Stimulated activated CD4-positive, alpha-beta T cell treated with anti-CD3 and anti-CD28 coated beads, TNF-alpha, amount 100 ng/mL, for 48 hours (primary cell): Measurements from ENCODE around the gene AGGF1.
"Not testable (repeated sequence)": the region's sequence is repeated elsewhere in the genome, so short reads cannot be mapped to it uniquely, and the experiment has no call there.

Experiments used
- DNase-seq, 3 donors: peaks; one replicate each; pipeline ENCODE4 v3.0.0-alpha.2; 2020; ENCODE audit warnings: low read depth in 3 of 3

AGGF1 gene

DNA sequence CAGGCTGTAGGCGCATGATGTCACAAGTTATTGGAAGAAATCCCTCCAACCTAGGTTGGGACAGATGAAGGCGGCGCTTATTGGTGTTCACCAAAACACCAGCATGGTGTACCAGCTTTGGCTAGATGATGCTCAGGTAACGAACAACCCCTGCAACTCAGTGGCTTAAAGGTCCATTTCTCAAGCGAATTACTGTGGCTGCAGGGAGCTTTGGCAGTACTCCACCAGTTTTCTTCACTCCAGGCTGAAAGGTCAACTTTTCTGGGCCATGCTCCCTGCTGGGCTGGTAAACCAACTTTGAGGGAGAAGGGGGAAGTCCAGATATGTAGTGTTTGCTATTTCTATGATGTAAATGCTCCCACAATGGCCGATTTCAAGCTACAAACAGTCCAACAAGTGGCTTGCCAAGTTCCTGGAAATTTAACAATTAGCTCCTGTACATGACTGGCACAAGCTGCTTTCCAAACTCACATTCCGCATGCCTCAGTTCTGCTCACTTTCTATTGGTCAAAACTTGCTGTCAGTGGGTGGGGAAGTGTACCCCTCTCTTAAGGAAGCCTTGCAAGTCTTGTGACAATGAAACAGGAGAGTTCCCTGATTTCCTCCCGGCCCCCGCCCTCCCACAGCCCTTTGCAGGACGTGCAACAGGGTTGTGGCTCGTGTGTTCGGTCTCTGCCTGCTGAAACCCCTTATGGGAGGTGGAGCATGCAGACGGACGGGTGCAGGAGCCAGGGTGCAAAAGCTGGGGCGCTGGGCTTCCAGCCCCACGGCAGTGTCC lies 57.5 kb downstream of the AGGF1 start:
- DNase-seq = no peak

DNA sequence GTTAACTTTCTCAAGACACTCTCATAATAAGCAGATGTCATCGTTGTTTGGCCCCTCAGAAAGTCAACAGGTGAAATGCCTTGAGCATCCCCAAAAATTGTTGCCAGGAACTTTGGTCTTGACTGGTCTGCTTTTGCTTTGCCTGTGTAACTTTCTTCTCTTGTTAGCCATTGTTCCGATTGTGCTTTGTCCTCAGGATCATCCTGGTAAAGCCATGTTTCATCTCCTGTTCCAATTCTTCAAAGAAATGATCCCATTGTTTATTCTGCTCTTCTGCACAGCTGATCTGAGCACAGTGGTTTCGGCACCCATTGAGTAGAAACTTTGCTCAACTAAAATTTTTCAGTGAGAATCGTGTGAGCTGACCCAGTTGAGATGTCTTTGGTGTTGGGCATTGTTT lies 65.0 kb downstream of the AGGF1 start:
- DNase-seq = no peak

DNA sequence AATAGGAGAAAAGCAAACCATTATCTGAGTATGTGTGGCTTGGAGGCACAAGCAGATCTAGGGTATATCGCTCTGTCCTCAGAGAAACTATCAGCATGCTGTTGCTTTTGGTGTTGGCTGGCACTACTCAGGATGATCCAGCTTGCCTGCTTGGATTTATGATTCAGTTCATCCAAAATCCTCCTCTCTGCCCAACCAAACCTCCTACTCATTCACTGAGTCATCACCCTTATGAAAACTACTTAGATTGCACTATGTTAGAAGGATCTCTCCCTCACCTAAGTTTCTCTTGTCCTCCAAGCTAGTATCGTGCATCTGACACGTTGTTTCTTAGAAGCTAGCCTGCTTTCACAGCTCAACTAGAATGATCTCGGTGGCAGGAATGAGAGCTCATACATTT lies 71.1 kb downstream of the AGGF1 start:
- no peak for DNase-seq

DNA sequence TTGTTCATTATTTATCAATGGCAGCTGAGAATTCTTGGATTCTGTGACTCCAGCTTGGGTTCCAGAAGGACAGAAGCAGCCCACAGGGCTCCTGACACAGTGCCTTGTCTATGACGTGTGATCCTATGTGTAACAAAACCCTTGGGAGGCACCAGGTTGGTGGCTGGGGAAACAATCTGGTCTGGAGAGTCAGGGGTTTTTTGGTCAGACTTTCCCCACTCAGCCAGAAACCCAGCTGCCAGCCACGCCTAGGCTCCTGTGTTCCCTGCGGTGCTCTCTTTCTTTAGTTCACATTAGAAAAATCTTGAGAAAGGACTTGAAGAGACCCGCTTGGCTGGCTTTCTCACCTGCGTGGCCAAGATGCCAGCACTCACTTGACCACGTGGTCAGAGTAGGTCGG lies 72.3 kb downstream of the AGGF1 start:
- no peak for DNase-seq

DNA sequence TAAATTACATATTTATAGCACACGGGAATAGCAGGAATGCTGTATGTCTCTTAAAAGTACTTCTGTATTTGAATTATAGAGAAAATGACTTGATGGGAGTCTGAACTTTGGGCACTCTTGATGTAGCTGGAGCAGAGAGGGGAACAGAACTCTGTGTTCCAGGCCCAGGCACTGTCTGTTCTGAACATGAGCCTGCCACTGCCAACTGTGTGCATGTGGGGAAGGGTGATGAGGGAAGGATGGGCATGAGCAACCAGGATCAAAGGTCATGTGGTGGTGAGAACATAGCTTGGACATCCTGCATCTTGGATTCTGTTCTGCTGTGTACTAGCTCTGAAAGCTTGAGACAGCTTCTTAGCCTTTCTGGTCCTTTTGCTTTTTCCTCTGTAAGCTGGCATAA lies 73.3 kb downstream of the AGGF1 start:
- DNase-seq = no peak

DNA sequence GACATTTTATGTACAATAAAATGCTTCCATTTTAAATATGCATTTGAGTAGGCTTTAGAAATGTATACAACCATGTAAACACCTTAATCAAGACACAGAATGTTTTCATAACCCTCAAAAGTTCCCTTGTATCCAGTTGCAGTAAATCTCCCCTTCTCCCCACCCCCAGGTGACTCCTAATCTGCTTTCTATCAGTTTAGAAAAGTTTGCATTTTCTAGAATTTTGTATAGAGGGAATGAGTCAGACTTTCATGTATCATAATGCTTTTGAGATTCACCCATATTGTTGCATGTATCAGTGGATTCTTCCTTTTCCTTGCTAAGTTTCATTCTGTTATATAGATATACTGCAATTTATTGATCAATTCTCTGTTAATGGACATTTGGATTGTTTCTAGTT lies 74.6 kb downstream of the AGGF1 start:
- no peak for DNase-seq

DNA sequence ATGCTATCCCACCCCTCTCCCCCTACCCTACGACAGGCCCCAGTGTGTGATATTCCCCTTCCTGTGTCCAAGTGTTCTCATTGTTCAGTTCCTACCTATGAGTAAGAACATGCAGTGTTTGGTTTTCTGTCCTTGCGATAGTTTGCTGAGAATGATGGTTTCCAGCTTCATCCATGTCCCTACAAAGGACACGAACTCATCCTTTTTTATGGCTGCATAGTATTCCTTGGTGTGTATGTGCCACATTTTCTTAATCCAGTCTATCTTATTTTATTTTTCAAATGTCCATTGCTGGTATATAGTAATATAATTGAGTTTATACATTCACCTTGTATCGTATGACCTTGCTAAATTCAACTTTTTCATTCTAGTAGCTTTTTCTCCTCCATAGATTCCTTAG lies 76.8 kb downstream of the AGGF1 start:
- DNase-seq = not testable (repeated sequence)
